ENCODE data around the gene EPC2. TPM values are rescaled to one million over a fixed set of nuclear protein-coding genes. Genes with fewer than 3 reads are reported as not detected.

Gene EPC2
- total RNA-seq, 1 experiment from 2014 or later = 30.2 TPM

GRCh38 chr2:148623086-148623485 is 21.5 kb upstream of the EPC2 start:
- ATAC-seq (no peak), DNase-seq (ENCODE audit: low read depth, low spot score) (no peak)
- intact Hi-C loops (cut with micrococcal nuclease; ENCODE audit: unreplicated experiment) (no loop called here), in situ Hi-C loops (cut with HindIII; ENCODE audit: low pct_unique_long_range_greater_than_20kb, low sequenced_read_pairs) (no loop called here)
- ChIA-PET CTCF (no interaction called here), POLR2A (no interaction called here)
- no peak overlapping the region for H3K27ac ChIP-seq (ENCODE audit: low read length)
- no peaks in the 10 kb centered on the region for H3K36me3 ChIP-seq (ENCODE audit: control insufficient read depth, insufficient read depth, low read length)
- no peak for TF ChIP-seq POLR2AphosphoS5 (IDR thresholded peaks at IDR 0.05; ENCODE audit: low read depth, low read length)
- TF ChIP-seq CTCF (IDR thresholded peaks at IDR 0.05) = no peak
- TF ChIP-seq REST (IDR thresholded peaks at IDR 0.05; ENCODE audit: insufficient read depth in 1 of 2, low read depth in 2 of 2, low read length in 1 of 2) = no peak
- TF ChIP-seq SIN3A (IDR thresholded peaks at IDR 0.05; ENCODE audit: borderline replicate concordance, insufficient read depth, low read depth, low read length) = no peak
- BruUV-seq (replicated peaks) = no TSS peak
- H3K4me1 ChIP-seq (ENCODE audit: control insufficient read depth, insufficient read depth, low read length) = no peaks in the 10 kb centered on the region
- H3K9me3 ChIP-seq (ENCODE audit: control insufficient read depth, insufficient read depth, low read depth, low read length) = no peaks in the 10 kb centered on the region
- 0 out of 2 replicates have a peak, but pooled peaks cover 2% of the 10 kb centered on the region for H3K27me3 ChIP-seq (ENCODE audit: control insufficient read depth, insufficient read depth, low read length)
- no peak overlapping the region for H3K4me3 ChIP-seq (ENCODE audit: low read depth in 2 of 2, low read length in 2 of 2)

GRCh38 chr2:148627224-148627623 is 17.3 kb upstream of the EPC2 start:
- Histone ChIP-seq H3K36me3 (ENCODE audit: control insufficient read depth, insufficient read depth, low read length) (no peaks in the 10 kb centered on the region), H3K9me3 (ENCODE audit: control insufficient read depth, insufficient read depth, low read depth, low read length) (no peaks in the 10 kb centered on the region), H3K4me1 (ENCODE audit: control insufficient read depth, insufficient read depth, low read length) (no peaks in the 10 kb centered on the region), H3K27ac (ENCODE audit: low read length) (no peak overlapping the region), H3K27me3 (ENCODE audit: control insufficient read depth, insufficient read depth, low read length) (0 out of 2 replicates have a peak, but pooled peaks cover 2% of the 10 kb centered on the region), H3K4me3 (ENCODE audit: low read depth in 2 of 2, low read length in 2 of 2) (no peak overlapping the region)
- BruUV-seq (replicated peaks) = no TSS peak
- ATAC-seq = no peak
- no peak for TF ChIP-seq TCF7L2 (IDR thresholded peaks at IDR 0.05; ENCODE audit: low read depth, low read length)
- no peak for TF ChIP-seq REST (IDR thresholded peaks at IDR 0.05; ENCODE audit: insufficient read depth in 1 of 2, low read depth in 2 of 2, low read length in 1 of 2)
- no peak for TF ChIP-seq CTCF (IDR thresholded peaks at IDR 0.05)
- no peak for TF ChIP-seq POLR2AphosphoS5 (IDR thresholded peaks at IDR 0.05; ENCODE audit: low read depth, low read length)
- CTCF ChIA-PET = no interaction called here
- POLR2A ChIA-PET = no interaction called here
- intact Hi-C loops (cut with micrococcal nuclease; ENCODE audit: unreplicated experiment) (no loop called here), in situ Hi-C loops (cut with HindIII; ENCODE audit: low pct_unique_long_range_greater_than_20kb, low sequenced_read_pairs) (no loop called here)
- no peak for DNase-seq (ENCODE audit: low read depth, low spot score)
